ENCODE data around the gene KLHL3.

GRCh38 chr5:137641148-137641547 lies 94.7 kb downstream of the KLHL3 start:
- TF ChIP-seq POLR2A (IDR thresholded peaks at IDR 0.05) (no peak), CTCF (IDR thresholded peaks at IDR 0.05) (no peak)
